NCI-H2171 treated with DMSO at 0.1 percent for 48 hours (cell line): ENCODE data around the gene CYP27C1.
"Not testable (repeated sequence)": the region's sequence is repeated elsewhere in the genome, so short reads cannot be mapped to it uniquely, and the experiment has no call there.

Source experiments
- DNase-seq: peaks from one replicate; lab custom pipeline; 2025; lab: John Stamatoyannopoulos, UW

CYP27C1 gene

DNA sequence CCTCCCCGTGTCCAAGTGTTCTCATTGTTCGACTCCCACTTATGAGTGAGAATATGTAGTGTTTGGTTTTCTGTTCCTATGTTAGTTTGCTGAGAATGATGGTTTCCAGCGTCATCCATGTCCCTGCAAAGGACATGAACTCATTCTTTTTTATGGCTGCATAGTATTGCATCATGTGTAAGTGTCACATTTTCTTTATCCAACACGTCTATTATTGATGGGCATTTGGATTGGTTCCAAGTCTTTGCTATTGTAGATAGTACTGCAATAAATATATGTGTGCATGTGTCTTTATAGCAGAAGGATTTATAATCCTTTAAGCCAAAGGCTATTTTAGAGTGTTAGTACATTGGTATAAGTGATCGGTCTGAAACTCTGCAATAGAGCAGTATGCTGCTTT is 4.0 kb upstream of the CYP27C1 start:
- DNase-seq, result not testable (repeated sequence)

DNA sequence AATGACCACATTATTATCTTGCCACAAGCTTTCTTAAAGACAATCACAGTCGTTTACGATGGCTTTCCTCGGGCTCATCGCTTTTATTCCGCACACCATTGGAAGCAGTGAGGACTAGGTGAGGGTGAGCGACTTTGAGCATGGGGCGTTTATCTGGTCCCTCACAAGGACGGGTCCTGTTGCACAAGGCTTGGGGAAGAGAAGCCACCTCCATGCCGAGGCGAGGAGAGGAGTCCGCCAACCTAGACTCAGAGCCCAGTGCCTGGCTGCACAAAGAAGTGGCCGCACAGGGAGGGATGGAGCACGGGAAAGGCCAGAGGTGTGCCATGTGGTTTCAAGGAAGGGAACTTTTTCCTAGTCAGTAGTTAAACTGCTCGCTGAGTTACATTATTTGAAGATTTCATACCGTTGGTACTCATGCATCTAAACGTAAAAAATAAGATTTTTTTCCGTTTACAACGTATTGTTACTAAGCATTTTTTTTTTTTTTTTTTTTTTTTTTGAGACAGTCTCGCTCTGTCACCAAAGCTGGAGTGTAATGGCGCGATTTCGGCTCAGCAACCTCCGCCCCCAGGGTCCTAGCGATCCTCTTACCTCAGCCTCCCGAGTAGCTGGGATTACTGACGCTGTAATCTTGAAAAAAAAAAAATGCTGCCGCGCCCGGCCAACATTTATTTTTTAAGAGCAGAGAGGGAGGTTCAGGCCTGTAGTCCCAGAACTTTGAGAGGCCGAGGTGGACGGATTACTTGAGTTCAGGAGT is 849 bp upstream of the CYP27C1 start:
- DNase-seq, result no peak

DNA sequence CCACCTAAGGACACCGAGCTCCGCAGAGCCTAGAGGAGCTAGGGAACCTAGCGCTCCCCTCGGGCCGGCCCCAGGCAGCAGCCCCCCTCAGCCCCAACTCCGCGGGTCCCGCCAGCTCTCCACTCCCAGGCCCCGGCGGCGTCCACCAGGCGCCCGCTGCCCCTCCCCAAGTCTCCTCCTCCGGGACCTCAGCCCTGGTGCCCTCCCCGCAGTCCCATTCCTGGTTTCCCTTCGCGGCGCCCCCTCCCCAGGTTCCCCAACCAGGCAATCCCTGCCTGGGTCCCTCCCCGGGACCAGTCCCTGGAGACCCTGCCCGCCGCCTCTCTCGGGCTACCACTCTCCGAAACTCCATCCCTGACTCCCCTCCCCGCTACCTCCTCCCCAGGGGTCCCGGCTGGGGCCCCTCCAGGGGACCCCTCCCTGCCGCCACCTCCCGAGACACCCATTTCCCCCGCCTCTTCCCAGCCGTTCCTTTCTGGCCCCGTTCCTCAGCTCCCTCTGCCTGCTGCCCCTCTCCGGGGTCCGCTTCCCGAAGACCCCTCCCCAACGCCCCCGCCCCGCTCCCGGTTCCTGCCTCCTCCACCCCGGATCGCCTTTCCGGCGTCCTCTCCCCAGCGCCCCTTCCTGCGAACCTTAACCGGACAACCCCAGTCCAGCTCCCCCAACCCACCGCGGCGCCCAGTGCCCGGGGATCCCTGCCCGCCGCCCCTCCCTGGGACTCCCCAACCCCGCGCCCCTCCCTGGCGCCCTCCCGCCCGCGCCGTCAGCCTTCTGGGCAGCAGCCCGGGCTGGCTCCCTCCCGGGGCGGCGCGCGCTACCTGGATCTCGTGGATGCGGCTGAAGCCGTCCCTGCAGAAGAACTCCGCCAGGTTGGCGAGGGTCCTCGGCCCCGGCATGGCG is 678 bp downstream of the CYP27C1 start:
- peak; percentile 24 for DNase-seq

DNA sequence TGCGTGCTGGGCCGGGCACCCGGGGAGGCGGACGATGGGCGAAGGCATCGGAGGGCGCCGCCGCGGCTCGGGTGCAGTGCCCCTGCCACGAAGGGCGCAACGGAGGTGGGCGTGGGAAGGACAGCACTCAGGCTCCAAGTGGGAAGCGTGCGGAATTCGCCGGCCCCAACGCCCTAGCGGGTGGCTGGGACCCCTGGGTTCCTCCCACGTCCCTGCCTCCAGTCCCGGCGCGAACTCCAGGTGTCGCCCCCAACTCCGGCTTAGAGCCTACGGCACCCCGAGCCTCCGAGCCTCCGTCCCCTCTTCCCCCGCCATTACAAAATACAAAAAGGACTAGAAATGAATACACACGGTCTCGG is 1.3 kb downstream of the CYP27C1 start:
- no peak for DNase-seq

DNA sequence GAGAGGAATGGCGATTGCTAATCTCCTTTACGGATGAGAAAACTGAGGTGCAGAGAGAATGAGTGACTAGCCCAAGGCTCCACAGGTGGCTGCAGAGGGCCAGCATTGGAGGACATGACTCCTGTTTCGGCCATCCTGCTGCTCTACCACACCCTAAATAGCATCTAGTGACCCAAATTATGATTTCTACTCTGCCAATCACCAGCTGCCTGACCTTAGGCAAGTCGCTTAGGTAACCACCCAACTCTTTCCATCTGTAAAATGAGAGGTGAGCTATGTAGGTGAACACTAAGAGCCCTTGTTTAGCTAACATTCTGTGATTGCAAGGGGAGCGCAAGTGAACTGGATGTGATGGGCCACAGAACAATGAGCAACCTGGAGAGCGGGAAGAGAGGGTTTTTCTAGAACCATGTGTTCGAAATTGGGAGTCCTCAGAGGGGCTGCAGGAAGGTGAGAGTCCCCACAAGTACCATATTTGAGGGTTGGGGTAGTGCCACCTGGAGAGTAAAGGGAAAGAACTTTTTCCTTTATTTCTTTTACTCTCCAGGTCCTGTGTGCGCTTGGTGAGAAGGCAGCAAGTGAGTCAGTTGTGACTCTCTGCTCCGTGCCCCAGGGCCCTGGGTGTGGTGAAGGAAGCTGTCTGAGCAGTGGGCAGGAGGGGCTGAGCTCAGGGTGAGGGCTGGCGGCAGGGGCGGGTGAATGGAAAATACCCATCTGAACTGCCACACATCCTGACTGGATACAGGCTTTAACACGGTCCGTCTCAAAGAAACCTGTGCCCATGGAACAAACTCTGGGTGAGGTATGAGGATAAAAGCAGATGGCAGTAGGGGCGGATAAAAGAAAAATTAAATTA is 2.4 kb downstream of the CYP27C1 start:
- no peak for DNase-seq

DNA sequence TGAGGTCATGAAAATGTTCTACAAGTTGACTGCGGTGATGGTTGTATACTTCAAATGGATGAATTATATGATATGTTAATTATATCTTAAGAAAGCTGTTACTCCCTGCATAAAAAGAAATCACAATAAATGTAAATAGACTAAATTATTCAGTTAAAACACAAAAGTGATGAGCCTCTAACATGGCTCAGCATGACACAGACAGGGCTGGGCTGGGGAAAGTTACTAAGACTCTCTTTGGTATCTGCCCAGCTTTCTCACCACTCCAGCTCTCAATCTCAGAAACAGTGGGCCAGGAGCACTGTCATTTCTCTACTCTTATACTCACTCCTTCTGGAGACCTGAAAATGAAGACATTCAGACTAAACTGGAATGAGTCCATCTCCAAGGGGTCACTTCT is 3.5 kb downstream of the CYP27C1 start:
- DNase-seq, result no peak

DNA sequence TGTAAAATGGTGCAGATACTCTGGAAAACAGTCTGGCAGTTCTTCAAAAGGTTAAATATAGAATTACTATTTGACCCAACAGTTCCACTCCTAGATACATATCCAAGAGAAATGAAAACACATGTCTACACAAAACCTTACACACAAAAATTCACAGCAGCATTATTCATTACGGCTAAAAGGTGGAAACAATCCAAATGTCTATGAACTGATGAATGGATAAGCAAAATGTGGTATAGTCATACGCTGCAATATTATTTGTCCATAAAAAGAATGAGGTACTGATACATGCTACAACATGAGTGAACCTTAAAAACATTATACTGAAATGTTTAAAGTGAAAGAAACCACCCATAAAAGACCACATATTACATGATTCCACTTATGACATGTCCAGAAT is 4.0 kb downstream of the CYP27C1 start:
- DNase-seq, result no peak

DNA sequence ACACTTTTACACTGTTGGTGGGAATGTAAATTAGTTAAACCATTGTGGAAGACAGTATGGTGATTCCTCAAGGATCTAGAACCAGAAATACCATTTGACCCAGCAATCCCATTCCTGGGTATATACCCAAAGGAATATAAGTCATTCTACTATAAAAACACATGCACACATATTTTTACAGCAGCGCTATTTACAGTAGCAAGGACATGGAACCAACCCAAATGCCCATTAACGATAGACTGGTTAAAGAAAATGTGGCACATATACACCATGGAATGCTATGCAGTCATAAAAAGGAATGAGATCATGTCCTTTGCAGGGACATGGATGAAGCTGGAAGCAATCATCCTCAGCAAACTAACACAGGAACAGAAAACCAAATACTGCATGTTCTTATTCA is 5.9 kb downstream of the CYP27C1 start:
- DNase-seq, result not testable (repeated sequence)

DNA sequence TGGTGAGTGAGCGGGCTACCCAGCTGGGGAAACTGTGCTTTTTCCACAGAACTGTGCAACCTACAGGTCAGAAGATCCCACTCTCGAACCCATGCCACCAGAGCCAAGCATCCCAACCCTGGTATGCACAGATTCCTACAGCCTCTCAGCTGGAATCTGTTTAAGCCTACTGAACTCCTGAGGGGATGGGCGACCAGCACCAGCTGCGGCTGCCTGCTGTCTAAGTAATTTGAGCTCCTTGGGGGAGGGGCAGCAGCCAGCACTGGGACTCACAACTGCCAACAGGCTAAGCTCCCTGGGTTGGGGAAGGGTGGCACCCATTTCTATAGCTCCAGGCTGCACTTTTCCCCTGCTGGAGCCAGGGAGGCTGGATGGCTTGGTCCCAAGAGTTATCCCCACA is 11.8 kb downstream of the CYP27C1 start:
- DNase-seq, result peak; percentile 97

DNA sequence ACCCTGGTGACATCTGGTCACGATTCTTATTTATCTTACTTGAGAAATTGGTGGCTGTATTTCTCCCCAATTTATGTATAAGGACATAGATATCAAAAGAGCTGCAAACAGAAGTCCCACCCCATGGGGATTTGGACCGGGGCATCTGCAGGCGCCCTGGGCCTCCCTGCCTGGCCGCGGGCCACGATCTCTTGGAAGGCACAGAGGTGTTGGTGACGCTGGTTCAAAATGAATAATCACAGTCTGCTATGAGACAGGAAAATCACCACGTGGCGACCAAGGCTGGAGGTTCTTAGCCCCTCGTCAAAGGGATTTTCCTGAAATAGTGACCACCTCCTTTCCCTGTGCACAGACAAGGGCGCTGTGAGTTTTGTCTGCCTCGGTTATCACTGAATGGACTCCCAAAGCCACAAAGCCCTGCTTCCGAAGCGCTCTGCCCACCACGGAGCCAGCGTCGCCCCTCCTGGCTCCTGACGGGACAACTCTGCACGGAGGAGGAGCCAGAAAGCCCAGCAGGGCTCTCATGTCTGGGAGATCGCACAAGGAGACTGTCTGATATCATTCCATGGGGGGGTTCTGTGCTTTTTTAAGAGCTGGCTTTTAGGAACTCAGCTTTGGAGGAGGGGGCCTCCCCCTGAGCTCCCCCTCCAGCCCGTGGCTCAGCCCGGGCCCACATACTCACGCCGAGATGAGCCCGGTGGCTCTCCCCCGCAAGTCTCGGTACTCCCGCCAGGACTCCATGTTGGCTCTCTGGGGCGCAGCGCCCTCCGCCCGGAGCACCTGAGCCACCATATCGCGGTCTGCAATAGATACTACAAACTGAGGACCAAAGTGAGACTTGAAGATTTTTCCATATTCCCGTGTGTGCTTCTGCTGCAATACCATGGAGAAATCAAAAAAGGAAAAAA is 14.6 kb downstream of the CYP27C1 start:
- DNase-seq, result no peak

DNA sequence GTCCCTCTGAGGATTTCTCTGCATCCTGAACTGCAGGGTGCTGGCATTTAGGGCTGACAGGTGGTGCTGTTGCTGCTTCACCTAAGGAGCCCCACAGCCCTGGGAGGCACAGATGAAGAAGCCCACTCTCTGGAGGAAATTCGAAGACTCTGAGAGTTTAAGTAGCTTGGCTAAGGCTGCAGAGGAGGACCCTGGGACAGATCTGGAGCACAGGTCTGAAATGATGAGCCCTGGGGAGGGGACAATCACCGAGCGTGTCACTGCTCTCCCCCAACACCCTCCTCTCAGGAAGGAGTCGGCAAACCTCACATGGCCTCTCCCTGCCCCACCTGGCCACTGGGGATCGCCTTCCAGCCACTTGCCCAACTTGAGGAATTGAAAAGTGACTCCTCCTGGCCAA is 18.6 kb downstream of the CYP27C1 start:
- DNase-seq, result no peak

DNA sequence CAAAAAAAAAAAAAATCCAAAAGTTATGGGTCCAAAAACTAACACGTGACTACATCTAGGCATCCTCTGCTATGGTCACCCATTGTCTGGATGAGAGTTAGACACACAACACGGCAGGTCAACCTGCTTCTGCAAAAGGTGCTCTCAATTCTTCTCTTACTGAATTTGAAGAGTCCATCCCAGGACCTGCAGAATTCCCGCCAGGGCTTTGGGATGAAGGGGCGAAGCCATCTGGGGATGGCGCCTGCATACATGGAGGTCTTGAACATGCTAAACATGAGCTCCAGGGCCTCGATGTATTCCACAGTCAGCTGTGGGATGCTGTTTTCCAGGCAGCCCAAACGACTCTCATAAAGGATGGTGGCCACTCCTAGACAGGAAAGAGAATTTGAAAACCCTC is 19.1 kb downstream of the CYP27C1 start:
- DNase-seq, result no peak

DNA sequence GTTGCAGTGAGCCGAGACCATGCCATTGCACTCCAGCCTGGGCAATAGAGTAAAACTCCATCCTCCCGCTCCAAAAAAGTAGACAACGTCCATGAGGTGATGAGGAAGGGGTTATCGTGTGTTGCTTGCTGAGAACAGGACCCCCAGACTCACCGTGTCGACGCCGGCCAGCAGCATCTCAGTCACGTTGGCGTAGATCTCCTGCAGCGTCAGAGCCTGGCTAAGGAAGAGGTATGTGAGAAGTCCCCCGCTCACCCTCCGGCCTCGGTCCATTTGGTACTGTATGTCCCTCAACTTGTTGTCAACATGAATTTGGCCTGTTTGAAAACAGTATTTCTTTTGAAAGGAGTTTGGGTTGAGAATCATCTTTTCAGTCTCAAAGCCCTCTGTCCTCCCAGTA is 20.9 kb downstream of the CYP27C1 start:
- DNase-seq, result no peak

DNA sequence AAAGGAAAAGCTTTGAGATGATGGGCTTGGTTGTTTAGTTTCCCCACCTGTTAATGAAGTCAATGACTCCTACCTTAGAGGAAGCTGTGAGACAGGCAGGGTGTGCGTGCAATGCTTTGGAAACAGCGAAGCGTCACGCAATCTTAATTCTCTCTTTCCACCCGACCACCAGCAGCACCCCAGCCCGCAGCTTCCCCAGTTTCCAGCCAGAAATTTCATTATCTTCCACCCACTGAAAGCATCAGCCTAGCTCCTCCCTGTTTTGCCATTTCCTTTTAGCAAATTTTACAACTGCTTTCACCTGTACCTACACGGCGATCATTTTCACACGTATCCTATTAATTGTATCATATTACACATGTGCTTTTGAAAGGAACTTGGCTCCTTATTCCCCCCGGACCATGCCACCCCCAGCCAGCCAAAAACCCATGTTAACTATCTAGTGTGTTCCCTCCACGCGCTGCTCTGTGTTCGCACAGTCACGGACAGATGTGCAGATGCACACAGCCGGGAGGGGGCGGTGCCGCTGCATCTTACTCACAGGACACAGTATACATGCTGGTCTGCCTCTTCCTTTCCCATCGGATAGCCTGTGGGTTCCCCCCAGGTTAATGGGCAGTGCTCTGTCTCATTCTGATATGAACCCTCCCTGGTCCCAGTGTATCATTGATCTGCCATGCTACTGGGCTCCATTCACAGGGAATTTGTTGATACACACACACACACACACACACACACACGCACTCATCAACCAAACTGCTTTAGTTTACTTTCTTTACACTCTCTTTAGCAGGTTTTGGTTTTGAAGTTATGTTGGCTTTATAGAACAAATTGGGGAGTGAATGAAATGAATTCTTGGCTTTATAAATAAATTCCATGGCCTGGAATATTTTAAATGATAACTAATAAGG is 22.4 kb downstream of the CYP27C1 start:
- DNase-seq, result peak; percentile 71

DNA sequence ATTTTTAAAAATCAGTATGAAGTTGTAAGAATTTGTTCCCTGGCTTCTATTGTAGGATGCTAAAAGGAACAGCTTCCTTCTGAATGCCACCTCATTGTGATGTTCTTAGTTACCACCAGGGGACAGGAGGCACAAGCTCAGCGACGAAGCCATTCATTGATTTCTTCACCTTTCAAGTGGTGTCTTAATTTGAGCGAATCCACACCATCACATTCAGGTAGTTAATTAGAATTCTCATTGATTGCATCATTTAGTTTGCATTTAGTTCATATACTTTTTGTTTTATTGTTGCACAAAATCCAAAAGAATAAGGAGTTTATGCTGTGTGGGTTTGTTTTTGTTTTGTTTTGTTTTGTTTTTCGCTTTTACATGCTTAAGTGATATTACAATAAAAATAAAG is 23.1 kb downstream of the CYP27C1 start:
- DNase-seq, result peak; percentile 37

DNA sequence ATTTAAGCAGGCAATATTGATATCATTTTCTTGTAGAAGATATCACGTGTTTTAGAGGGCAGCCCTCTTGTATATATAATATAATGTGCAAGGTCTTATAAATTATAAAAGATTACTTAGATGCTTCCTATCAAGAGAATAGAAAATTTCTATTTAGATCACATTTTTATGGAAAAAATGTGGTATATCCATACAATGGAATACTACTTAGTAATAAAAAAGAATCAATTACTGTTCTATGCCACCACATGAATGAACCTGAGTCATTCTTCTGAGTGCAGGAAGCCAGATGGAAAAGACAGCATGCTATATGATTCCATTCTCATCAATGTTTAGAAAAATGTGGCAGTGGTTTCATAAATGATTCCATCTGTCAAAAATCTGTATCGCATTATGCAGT is 23.6 kb downstream of the CYP27C1 start:
- no peak for DNase-seq

DNA sequence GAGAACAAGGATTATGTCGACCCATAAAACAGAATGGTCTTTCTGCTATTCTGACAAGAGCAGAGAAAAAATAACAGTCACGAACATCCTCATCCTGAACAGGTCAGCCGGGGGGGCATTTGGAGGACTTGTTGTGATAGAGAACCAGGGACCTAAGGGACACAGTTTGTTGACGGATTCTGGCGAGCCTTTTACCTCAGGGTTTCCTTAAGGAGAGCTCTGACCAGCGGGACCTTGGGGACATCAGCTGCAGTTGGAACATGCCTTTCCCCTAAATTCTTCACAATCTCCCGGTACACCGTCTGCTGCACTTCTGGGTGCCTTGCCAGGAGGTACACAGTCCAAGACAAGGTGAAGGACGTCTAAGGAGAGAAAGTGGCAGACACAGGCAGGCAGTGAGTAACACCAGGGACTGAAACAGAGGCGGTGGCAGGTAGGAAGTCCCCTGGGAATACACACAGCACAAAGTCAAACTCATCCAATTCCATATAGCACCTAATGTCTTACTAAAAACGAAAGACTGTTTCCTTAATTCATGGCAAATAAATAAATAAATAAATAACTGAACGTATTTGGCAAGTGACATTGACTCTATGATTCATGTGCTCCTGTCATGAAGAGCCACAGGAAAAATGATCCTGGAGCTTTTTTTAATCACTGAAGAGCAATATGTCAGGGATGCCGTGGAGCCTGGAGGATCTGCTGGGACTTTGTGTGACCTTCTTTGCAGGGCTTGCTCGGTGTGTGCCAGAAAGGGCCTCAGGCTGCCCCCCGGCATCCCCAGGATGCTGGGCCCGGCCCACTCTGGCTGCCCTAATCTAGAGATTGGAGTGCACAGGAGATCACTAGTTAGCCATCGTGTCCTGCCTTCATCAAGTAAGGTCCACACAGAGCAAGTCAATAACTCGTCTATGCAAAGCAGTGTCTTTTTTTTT is 24.7 kb downstream of the CYP27C1 start:
- DNase-seq, result no peak

DNA sequence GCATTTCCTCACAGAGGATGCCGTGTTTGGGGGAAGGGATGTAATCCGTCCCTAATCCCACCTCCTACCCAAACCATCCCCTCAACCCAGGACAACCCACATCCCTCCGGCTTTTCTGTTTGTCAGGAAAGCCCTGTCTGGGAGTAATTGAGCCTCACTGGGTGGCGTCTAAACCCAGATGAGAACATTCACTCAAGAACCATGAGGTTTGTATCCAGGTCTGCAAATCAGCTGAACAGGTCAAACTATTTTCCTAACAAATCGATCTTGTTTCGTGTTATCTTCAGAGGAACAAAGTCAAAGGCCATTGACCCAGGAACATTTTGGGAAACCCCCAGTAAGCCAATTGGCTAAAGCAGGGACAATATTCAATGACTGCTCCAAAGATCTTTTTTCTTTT is 25.7 kb downstream of the CYP27C1 start:
- no peak for DNase-seq

DNA sequence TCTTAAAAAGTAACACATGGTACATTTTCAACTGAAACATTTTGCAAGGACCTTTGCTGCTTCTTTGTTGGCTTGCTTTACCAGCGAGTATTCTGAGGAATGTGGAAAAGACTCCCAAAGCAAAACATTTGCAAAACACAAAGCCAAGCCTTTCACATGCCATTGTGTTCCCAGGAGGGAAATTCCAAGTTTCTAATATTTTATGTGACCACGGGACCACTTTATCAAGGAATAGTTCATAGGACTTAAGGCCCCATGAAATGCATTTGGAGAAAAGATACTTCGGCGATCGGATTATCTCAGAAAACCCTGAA is 26.2 kb downstream of the CYP27C1 start:
- no peak for DNase-seq
